GM12878 (cell line): ENCODE data around the gene RHAG. TPM values are rescaled to one million over a fixed set of nuclear protein-coding genes. Genes with fewer than 3 reads are reported as not detected.

ENCODE experiments used
- ATAC-seq: fragments of 200-7000 bp; cut with Tn5 transposase; 3 replicates; pipeline ENCODE4 v1.9.1; 2020; ENCODE audit warnings: mild to moderate bottlenecking, moderate library complexity
- BruUV-seq: library from RNA; stranded (reverse); fragments of 400-500 nt; replicated peaks from 2 replicates; lab custom pipeline; 2021; lab: Mats Ljungman, UMichigan
- CTCF ChIA-PET: fragments of 300-600 bp; sonication (Branson Sonifier 250); formaldehyde crosslinking; extraction: SDS; loops from one replicate; lab custom pipeline; 2021; ENCODE audit warnings: inconsistent platforms; lab: Yijun Ruan, JAX
- POLR2A ChIA-PET: fragments of 350-600 bp; formaldehyde crosslinking; extraction: SDS; loops from one replicate; lab custom pipeline; 2021; ENCODE audit warnings: inconsistent platforms; lab: Charles Lee
- RAD21 ChIA-PET: fragments of 300-600 bp; sonication (Branson Sonifier 250); formaldehyde crosslinking; loops from one replicate; lab custom pipeline; 2023; ENCODE audit warnings: antibody characterized with exemption; ENCODE audit not compliant: unreplicated experiment; lab: Charles Lee
- SMC1A ChIA-PET: fragments of 300-600 bp; sonication (Branson Sonifier 250); formaldehyde crosslinking; loops from one replicate; lab custom pipeline; 2023; ENCODE audit not compliant: unreplicated experiment, uncharacterized antibody; lab: Charles Lee
- DNase-seq: peaks from one replicate; pipeline ENCODE4 v3.0.0-alpha.2; 2011; ENCODE audit warnings: low read depth, low spot score
- FAIRE-seq: peaks from 3 replicates; lab custom pipeline; 2011; peaks lifted over from hg19 to GRCh38; lab: Jason Lieb, UNC
- H2AFZ ChIP-seq: 2 replicates; pipeline ENCODE4 v1.6.0; 2011; ENCODE audit warnings: low read depth, low read length, control low read depth; ENCODE audit not compliant: control insufficient read depth
- H3K27ac ChIP-seq: 2 replicates; pipeline ENCODE4 v1.5.1; 2011; ENCODE audit warnings: control low read depth; ENCODE audit not compliant: control insufficient read depth, insufficient read depth
- H3K27me3 ChIP-seq, 2 experiments: replicated peaks in 1 of 2; 2 replicates each; pipeline versions ENCODE4 v1.6.0 to v1.6.1; 2011; ENCODE audit warnings: low read length in 1 of 2; ENCODE audit not compliant: control insufficient read depth in 2 of 2, insufficient read depth in 2 of 2
- H3K36me3 ChIP-seq, 2 experiments: 2 replicates each; pipeline ENCODE4 v1.5.1; 2011; ENCODE audit warnings: low read length in 1 of 2; ENCODE audit not compliant: control insufficient read depth in 2 of 2, insufficient read depth in 2 of 2
- H3K4me1 ChIP-seq: 2 replicates; pipeline ENCODE4 v1.6.1; 2011; ENCODE audit warnings: mild to moderate bottlenecking, low read length, moderate library complexity, mixed read lengths; ENCODE audit not compliant: control insufficient read depth, insufficient read depth
- H3K4me2 ChIP-seq: 2 replicates; pipeline ENCODE4 v1.6.0; 2011; ENCODE audit warnings: control low read depth; ENCODE audit not compliant: control insufficient read depth, insufficient read depth
- H3K4me3 ChIP-seq: fragments of 200-600 bp; sonication (generic); 2 replicates; pipeline ENCODE4 v1.5.1; 2016
- H3K79me2 ChIP-seq: 2 replicates; pipeline ENCODE4 v1.6.0; 2011; ENCODE audit warnings: low read length; ENCODE audit not compliant: control insufficient read depth, insufficient read depth
- H3K9ac ChIP-seq: 2 replicates; pipeline ENCODE4 v1.8.0; 2011; ENCODE audit warnings: low read length, control low read depth, mixed read lengths; ENCODE audit not compliant: control insufficient read depth, insufficient read depth
- H3K9me3 ChIP-seq: replicated peaks from 3 replicates; pipeline ENCODE4 v1.5.1; 2011; ENCODE audit warnings: mild to moderate bottlenecking, low read length; ENCODE audit not compliant: control insufficient read depth, insufficient read depth
- H4K20me1 ChIP-seq: 2 replicates; pipeline ENCODE4 v1.6.0; 2011; ENCODE audit not compliant: control insufficient read depth, insufficient read depth
- E2F4 ChIP-seq: IDR thresholded peaks from 2 replicates; pipeline ENCODE4 v1.6.1; 2012; ENCODE audit warnings: low read depth, low read length, improper control_type of control experiment
- E4F1 ChIP-seq: fragments of 450-650 bp; IDR thresholded peaks from 2 replicates; pipeline ENCODE4 v1.6.1; 2018; ENCODE audit warnings: borderline replicate concordance, mild to moderate bottlenecking; ENCODE audit not compliant: partially characterized antibody
- RBBP5 ChIP-seq: fragments of 200-600 bp; sonication (generic); conservative IDR thresholded peaks from 2 replicates; pipeline ENCODE4 v1.6.1; 2016
- SMARCA5 ChIP-seq: fragments of 450-650 bp; IDR thresholded peaks from 2 replicates; pipeline ENCODE4 v1.6.1; 2017; ENCODE audit warnings: mild to moderate bottlenecking
- WGBS: methylation state at CpG from one replicate; pipeline ENCODE4 v1.1.6; 2016; ENCODE audit warnings: low lambda C conversion rate; ENCODE audit not compliant: insufficient replicate concordance, insufficient coverage; ENCODE audit errors: missing lambda C conversion rate; 5-methylcytosine and 5-hydroxymethylcytosine counted together
- in situ Hi-C: fragments of 300-500 bp; cut with MboI; formaldehyde crosslinking; loops from 9 replicates; pipeline ENCODE4 v1.14.3; 2018; ENCODE audit warnings: mixed read lengths
- intact Hi-C: fragments of 100-400 bp; cut with micrococcal nuclease; formaldehyde crosslinking; loops from one replicate; pipeline ENCODE4 v1.14.2; 2022; ENCODE audit not compliant: unreplicated experiment
- polyA plus RNA-seq, 11 experiments: library from polyadenylated mRNA; depleted of rRNA in 4 of 11; unstranded in 6 of 11; stranded (reverse) in 5 of 11; fragments of >200 nt; fragmentation: Nextera tagmentation in 4 of 11; fragmentation: Illumina TruSeq in 1 of 11; extraction: Ambion mirVana in 4 of 11; extraction: Trizol in 1 of 11; gene quantifications; 1 replicate in 1 of 11; 2 replicates in 10 of 11; pipeline versions ENCODE4 v1.2.1 to v1.2.3, GENCODE V29; 2011 to 2016; ENCODE audit warnings: inconsistent platforms in 2 of 11, missing spikeins in 2 of 11, low read depth in 1 of 11
- total RNA-seq, 4 experiments: library from RNA; depleted of rRNA in 3 of 4; stranded (reverse); fragments of >200 nt in 3 of 4; fragmentation: Illumina TruSeq in 1 of 4; extraction: Trizol in 1 of 4; gene quantifications; 2 replicates each; pipeline versions ENCODE4 v1.2.1 to v1.2.3, GENCODE V29; 2013 to 2021
- TF ChIP-seq, protein P1 (sequence below): IDR thresholded peaks from 2 replicates; pipeline ENCODE4 v1.6.1; 2012; ENCODE audit warnings: mild to moderate bottlenecking, low read depth, low read length

The RHAG gene
- total and polyA plus RNA-seq, 10 of the 15 experiments (the other 5 are each of a cell fraction or from before 2014, with no cell fraction given) = 0.06 to 0.18 (median 0.10) TPM; not detected in 6

GRCh38 chr6:49565855-49566254, 70.8 kb downstream of the RHAG start:
- Histone ChIP-seq H2AFZ (no peak overlapping the region), H3K9ac (no peak overlapping the region), H3K4me3 (no peak overlapping the region), H3K9me3 (no peaks in the 10 kb centered on the region), H4K20me1 (no peaks in the 10 kb centered on the region), H3K4me1 (no peaks in the 10 kb centered on the region), H3K36me3 (no peaks in the 10 kb centered on the region), H3K79me2 (no peaks in the 10 kb centered on the region), H3K4me2 (no peak overlapping the region), H3K27ac (no peak overlapping the region), H3K27me3 (no peaks in the 10 kb centered on the region)
- ChIA-PET CTCF (interaction anchor here (1.0 to 1.7 kb wide), 3 partner anchors 12 to 18 kb away, joined by 3 to 5 read pairs (median 3); no protein-coding TSS in a partner anchor), POLR2A (no interaction called here), RAD21 (no interaction called here), SMC1A (interaction anchor here (1.9 to 2.0 kb wide), 2 partner anchors 15 to 24 kb away, joined by 4 to 8 read pairs; partner anchors contain the start of gene C6orf141)
- BruUV-seq = no TSS peak
- no peak for DNase-seq
- in situ Hi-C loops (no loop called here), intact Hi-C loops (no loop called here)
- no peak for FAIRE-seq
- ATAC-seq = no peak
- WGBS = 68% methylated on average over 10 of the region's 10 CpGs
- no peak for TF ChIP-seq SMARCA5

GRCh38 chr6:49565261-49565660, 71.4 kb downstream of the RHAG start:
- FAIRE-seq = no peak
- no peak for ATAC-seq
- RAD21 ChIA-PET = no interaction called here
- Histone ChIP-seq H4K20me1 (no peaks in the 10 kb centered on the region), H3K4me2 (no peak overlapping the region)
- TF ChIP-seq, protein P1, sequence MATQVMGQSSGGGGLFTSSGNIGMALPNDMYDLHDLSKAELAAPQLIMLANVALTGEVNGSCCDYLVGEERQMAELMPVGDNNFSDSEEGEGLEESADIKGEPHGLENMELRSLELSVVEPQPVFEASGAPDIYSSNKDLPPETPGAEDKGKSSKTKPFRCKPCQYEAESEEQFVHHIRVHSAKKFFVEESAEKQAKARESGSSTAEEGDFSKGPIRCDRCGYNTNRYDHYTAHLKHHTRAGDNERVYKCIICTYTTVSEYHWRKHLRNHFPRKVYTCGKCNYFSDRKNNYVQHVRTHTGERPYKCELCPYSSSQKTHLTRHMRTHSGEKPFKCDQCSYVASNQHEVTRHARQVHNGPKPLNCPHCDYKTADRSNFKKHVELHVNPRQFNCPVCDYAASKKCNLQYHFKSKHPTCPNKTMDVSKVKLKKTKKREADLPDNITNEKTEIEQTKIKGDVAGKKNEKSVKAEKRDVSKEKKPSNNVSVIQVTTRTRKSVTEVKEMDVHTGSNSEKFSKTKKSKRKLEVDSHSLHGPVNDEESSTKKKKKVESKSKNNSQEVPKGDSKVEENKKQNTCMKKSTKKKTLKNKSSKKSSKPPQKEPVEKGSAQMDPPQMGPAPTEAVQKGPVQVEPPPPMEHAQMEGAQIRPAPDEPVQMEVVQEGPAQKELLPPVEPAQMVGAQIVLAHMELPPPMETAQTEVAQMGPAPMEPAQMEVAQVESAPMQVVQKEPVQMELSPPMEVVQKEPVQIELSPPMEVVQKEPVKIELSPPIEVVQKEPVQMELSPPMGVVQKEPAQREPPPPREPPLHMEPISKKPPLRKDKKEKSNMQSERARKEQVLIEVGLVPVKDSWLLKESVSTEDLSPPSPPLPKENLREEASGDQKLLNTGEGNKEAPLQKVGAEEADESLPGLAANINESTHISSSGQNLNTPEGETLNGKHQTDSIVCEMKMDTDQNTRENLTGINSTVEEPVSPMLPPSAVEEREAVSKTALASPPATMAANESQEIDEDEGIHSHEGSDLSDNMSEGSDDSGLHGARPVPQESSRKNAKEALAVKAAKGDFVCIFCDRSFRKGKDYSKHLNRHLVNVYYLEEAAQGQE = no peak
- TF ChIP-seq E2F4 (no peak), RBBP5 (no peak), E4F1 (no peak)
- TF ChIP-seq, all 136 proteins: peak for 0
- no peaks in the 10 kb centered on the region for H3K9me3 ChIP-seq
- no peaks in the 10 kb centered on the region for H3K36me3 ChIP-seq
- H3K27me3 ChIP-seq = no peaks in the 10 kb centered on the region
- H3K79me2 ChIP-seq = no peaks in the 10 kb centered on the region
- no peak overlapping the region for H3K27ac ChIP-seq
- no TSS peak for BruUV-seq
- in situ Hi-C loops (no loop called here), intact Hi-C loops (no loop called here)
- 25% methylated on average over 2 of the region's 2 CpGs for WGBS
- H3K4me3 ChIP-seq = no peak overlapping the region
- no peak for DNase-seq
- H3K9ac ChIP-seq = no peak overlapping the region
- no peak overlapping the region for H2AFZ ChIP-seq
- CTCF ChIA-PET = interaction anchor here (0.9 to 1.2 kb wide), 3 partner anchors 11 to 17 kb away, joined by 3 read pairs; partner anchors contain the start of gene C6orf141
- SMC1A ChIA-PET = interaction anchor here (2.0 kb wide), 1 partner anchor 23 kb away, joined by 4 read pairs; no protein-coding TSS in a partner anchor
- POLR2A ChIA-PET = no interaction called here
- H3K4me1 ChIP-seq = no peaks in the 10 kb centered on the region
